Tibial nerve (tissue), 4 donors: Measurements from ENCODE around the gene SLC5A8. TPM values are rescaled to one million over a fixed set of nuclear protein-coding genes. Genes with fewer than 3 reads are reported as not detected.

Source experiments
- DNase-seq, 2 donors: peaks; one replicate each; pipeline ENCODE4 v3.0.0-alpha.2; 2019; ENCODE audit warnings: low spot score in 2 of 2
- H3K27ac ChIP-seq, 4 donors: fragments of 200-600 bp; sonication (generic) in 3 of 4; one replicate each; pipeline ENCODE4 v1.5.1; 2017 to 2019; ENCODE audit warnings: mild to moderate bottlenecking in 1 of 4
- H3K27me3 ChIP-seq, 2 donors: fragments of 200-600 bp; sonication (generic) in 1 of 2; one replicate each; pipeline versions ENCODE4 v1.5.1 to v1.6.0; 2017 to 2019
- H3K36me3 ChIP-seq, 3 donors: fragments of 200-600 bp; sonication (generic); one replicate each; pipeline ENCODE4 v1.5.1; 2018 to 2019
- H3K4me1 ChIP-seq, 4 donors: fragments of 200-600 bp; sonication (generic) in 3 of 4; one replicate each; pipeline ENCODE4 v1.5.1; 2017 to 2019
- H3K4me3 ChIP-seq, 4 donors: fragments of 200-600 bp; sonication (generic) in 3 of 4; one replicate each; pipeline ENCODE4 v1.5.1; 2017 to 2019; ENCODE audit warnings: mild to moderate bottlenecking in 1 of 4, moderate library complexity in 1 of 4
- H3K9me3 ChIP-seq, 4 donors: fragments of 200-600 bp; sonication (generic) in 3 of 4; one replicate each; pipeline ENCODE4 v1.5.1; 2017 to 2019
- CTCF ChIP-seq, 5 experiments: fragments of 200-600 bp in 3 of 5; fragments of 450-650 bp in 2 of 5; sonication (generic) in 3 of 5; IDR thresholded peaks; one replicate each; pipeline ENCODE4 v1.5.1; 2016 to 2019; ENCODE audit warnings: antibody characterized with exemption in 5 of 5, mild to moderate bottlenecking in 3 of 5, moderate library complexity in 2 of 5
- EP300 ChIP-seq, 2 donors: sonication (generic); formaldehyde crosslinking; IDR thresholded peaks; one replicate each; pipeline ENCODE4 v1.6.1; 2017; ENCODE audit warnings: antibody characterized with exemption in 2 of 2, mild to moderate bottlenecking in 1 of 2
- POLR2A ChIP-seq, 2 donors: fragments of 450-650 bp; IDR thresholded peaks; one replicate each; pipeline ENCODE4 v1.6.1; 2017; ENCODE audit warnings: antibody characterized with exemption in 2 of 2, mild to moderate bottlenecking in 2 of 2, moderate library complexity in 2 of 2
- WGBS, 2 donors: methylation state at CpG; one replicate each; pipeline ENCODE4 v1.1.5; 2018; 5-methylcytosine and 5-hydroxymethylcytosine counted together
- total RNA-seq, 4 donors: library from RNA; depleted of rRNA; stranded (reverse); fragments of >200 nt; gene quantifications; one replicate each; pipeline ENCODE4 v1.1.0, GENCODE V29; 2016

Gene SLC5A8
- total RNA-seq, 4 donors from 2014 or later, result not detected

- Histone ChIP-seq H3K27me3 (no peaks in the 10 kb centered on the region), H3K9me3 (peaks cover 0 to 24% (median 0%) of the 10 kb centered on the region in 4 donors), H3K27ac (no peak overlapping the region), H3K4me3 (no peak overlapping the region), H3K36me3 (no peaks in the 10 kb centered on the region), H3K4me1 (no peaks in the 10 kb centered on the region)
- no peak for DNase-seq
- 74 to 89% methylated on average over 3 to 6 of the region's 6 CpGs for WGBS, 2 donors
- TF ChIP-seq CTCF (IDR thresholded peaks at IDR 0.05) (no peak), POLR2A (IDR thresholded peaks at IDR 0.05) (no peak), EP300 (IDR thresholded peaks at IDR 0.05) (no peak)
Observed at GRCh38 chr12:101238800-101239329, 28.8 kb upstream of the SLC5A8 start.

GRCh38 chr12:101238306-101238705 is 28.3 kb upstream of the SLC5A8 start:
- no peak overlapping the region for H3K4me3 ChIP-seq
- TF ChIP-seq CTCF (IDR thresholded peaks at IDR 0.05) (no peak), POLR2A (IDR thresholded peaks at IDR 0.05) (no peak), EP300 (IDR thresholded peaks at IDR 0.05) (no peak)
- no peak for DNase-seq
- no peaks in the 10 kb centered on the region for H3K4me1 ChIP-seq
- peaks cover 0 to 24% (median 0%) of the 10 kb centered on the region in 4 donors for H3K9me3 ChIP-seq
- no peaks in the 10 kb centered on the region for H3K36me3 ChIP-seq
- no peaks in the 10 kb centered on the region for H3K27me3 ChIP-seq
- WGBS, 2 donors, result 78 to 81% methylated on average over 4 of the region's 4 CpGs
- no peak overlapping the region for H3K27ac ChIP-seq

GRCh38 chr12:101235686-101236085 is 25.6 kb upstream of the SLC5A8 start:
- Histone ChIP-seq H3K9me3 (peaks cover 0 to 14% (median 0%) of the 10 kb centered on the region in 4 donors), H3K27ac (no peak overlapping the region), H3K27me3 (no peaks in the 10 kb centered on the region), H3K36me3 (no peaks in the 10 kb centered on the region), H3K4me1 (no peaks in the 10 kb centered on the region), H3K4me3 (no peak overlapping the region)
- DNase-seq, result no peak
- TF ChIP-seq EP300 (IDR thresholded peaks at IDR 0.05), result no peak
- TF ChIP-seq CTCF (IDR thresholded peaks at IDR 0.05), result no peak
- no peak for TF ChIP-seq POLR2A (IDR thresholded peaks at IDR 0.05)
- 83 to 89% methylated on average over 2 of the region's 2 CpGs for WGBS, 2 donors

- H3K36me3 ChIP-seq, result no peaks in the 10 kb centered on the region
- H3K4me1 ChIP-seq, result no peaks in the 10 kb centered on the region
- 63 to 66% methylated on average over 4 of the region's 4 CpGs for WGBS, 2 donors
- H3K27ac ChIP-seq, result no peak overlapping the region
- no peak overlapping the region for H3K4me3 ChIP-seq
- no peaks in the 10 kb centered on the region for H3K27me3 ChIP-seq
- H3K9me3 ChIP-seq, result no peaks in the 10 kb centered on the region
- TF ChIP-seq CTCF (IDR thresholded peaks at IDR 0.05), result no peak
- TF ChIP-seq EP300 (IDR thresholded peaks at IDR 0.05), result no peak
- TF ChIP-seq POLR2A (IDR thresholded peaks at IDR 0.05), result no peak
- no peak for DNase-seq
Observed at GRCh38 chr12:101231636-101232035, 21.6 kb upstream of the SLC5A8 start.

GRCh38 chr12:101230547-101230946 is 20.5 kb upstream of the SLC5A8 start:
- H3K27ac ChIP-seq, result no peak overlapping the region
- 65 to 72% methylated on average over 5 of the region's 5 CpGs for whole genome bisulfite sequencing, 2 donors
- H3K4me3 ChIP-seq, result no peak overlapping the region
- no peak for TF ChIP-seq CTCF (IDR thresholded peaks at IDR 0.05)
- TF ChIP-seq EP300 (IDR thresholded peaks at IDR 0.05), result no peak
- no peak for TF ChIP-seq POLR2A (IDR thresholded peaks at IDR 0.05)
- no peak for DNase-seq
- H3K27me3 ChIP-seq, result no peaks in the 10 kb centered on the region
- H3K36me3 ChIP-seq, result no peaks in the 10 kb centered on the region
- H3K4me1 ChIP-seq, result no peaks in the 10 kb centered on the region
- H3K9me3 ChIP-seq, result no peaks in the 10 kb centered on the region
